GM18502 (cell line): ENCODE results near the gene AQP1.

Experiments
- ATAC-seq: cut with Tn5 transposase; IDR thresholded peaks from one replicate; pipeline ENCODE4 v1.9.1; 2021; ENCODE audit warnings: mild to moderate bottlenecking; ENCODE audit not compliant: unreplicated experiment, poor library complexity

Gene AQP1

DNA sequence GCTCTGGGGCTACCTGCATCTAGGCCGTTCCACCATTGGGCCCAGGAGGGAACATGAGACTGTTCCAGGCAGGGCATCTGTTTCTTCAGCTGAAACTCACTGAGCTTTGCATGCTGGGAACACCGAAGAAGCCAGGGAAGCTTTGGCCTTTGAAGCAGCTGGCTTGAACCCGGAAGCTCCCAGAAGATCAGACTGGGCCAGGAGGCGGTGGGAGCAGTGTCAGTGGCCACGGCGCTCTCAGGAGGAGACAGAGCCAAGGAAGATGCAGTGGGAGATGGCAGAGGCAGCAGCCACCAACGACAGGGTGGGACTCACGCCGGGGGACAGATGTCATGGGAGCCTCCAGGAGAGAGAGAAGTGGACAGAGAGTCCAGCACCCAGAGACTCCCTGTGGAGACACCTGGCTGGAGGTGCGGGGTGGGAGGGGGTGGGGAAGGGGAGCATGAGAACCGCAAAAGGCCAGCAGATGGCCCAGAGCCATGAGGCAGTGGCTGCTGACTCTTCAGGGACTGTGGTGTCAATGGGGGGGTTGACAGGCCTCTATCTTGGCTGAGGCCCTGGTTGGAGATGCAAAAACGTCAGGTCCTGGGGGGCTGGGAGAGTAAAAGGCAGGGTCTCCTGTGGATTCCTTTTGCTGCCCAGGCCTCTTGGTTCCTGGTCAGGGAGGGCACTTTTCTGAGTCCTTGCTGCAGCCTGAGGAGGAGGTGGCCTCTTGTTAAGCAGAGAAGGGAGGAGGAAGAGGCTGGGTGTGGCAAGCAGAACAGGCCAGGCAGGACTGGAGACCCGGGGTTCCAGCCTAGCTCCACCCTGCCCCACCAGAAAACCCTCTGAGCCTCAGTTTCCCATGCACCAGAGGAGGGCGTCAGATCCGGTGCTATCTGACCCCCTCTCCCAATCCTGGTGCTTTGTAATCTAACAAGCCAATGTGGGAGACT lies 6.3 kb upstream of the AQP1 start:
- no peak for ATAC-seq

DNA sequence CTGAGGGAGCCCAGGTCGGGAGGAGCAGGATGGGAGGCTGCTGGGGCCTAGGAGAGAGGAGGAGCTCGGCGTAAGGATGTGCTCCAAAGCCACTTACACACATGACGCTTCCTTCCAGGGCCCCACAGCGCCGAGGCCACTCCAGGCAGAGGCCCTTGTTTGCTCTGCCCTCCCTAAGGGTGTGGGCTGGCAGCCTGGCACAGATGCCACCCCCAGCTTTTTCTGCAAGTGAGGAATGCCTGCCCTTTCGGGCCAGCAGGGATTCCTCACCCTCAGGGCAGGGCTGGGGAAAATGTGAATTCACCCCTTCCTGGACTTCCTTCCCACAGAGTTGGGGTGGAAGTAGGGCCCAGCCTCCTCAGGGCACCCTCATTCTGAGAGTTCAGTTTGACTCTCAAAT lies 5.6 kb upstream of the AQP1 start:
- no peak for ATAC-seq

- ATAC-seq, result no peak
Measured at GRCh38 chr7:30906515-30907240, 5.0 kb upstream of the AQP1 start.

DNA sequence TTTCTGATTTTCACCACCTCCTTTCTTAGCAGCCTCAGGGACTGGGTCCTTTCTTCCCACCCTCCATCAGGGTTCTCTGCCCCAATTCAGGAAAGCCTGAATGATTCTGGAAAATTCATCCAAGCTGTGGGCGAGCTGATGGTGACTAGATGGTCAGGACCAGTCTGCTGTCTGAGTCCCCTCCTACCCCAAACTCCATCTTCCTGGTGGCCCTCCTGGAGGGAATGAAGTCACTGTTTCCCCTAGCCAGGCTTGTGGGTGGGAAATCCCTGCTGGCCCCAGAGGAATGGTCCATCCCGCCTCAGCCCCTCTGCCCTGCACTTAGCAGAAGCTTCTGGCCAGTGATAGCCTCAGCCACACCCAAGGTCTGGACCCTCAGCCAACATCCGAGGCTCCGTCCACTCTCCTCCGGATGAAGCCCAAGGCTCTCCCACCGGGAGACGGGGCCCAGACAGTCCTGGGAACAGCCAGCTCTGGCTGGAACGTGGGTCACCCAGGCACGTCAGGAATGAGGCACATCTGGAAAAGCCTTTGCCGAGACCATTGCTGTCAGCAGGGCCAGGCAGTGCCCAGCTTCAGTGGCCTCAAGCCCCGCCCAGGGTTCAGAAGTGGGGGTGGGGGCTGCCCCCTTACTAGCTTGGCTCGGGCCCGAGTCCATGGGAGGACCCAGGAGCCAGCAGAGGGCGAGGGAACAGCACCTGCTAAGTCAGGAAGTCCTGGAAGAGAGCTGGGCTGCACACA lies 4.0 kb upstream of the AQP1 start:
- ATAC-seq, result no peak

GRCh38 chr7:30908681-30909080 lies 3.0 kb upstream of the AQP1 start:
- no peak for ATAC-seq

- no peak for ATAC-seq
Measured at GRCh38 chr7:30909431-30909830, 2.2 kb upstream of the AQP1 start.

- ATAC-seq, result no peak
Measured at GRCh38 chr7:30910411-30911073, 1.1 kb upstream of the AQP1 start.

- ATAC-seq, result no peak
Measured at GRCh38 chr7:30911133-30911532, 520 bp upstream of the AQP1 start.

DNA sequence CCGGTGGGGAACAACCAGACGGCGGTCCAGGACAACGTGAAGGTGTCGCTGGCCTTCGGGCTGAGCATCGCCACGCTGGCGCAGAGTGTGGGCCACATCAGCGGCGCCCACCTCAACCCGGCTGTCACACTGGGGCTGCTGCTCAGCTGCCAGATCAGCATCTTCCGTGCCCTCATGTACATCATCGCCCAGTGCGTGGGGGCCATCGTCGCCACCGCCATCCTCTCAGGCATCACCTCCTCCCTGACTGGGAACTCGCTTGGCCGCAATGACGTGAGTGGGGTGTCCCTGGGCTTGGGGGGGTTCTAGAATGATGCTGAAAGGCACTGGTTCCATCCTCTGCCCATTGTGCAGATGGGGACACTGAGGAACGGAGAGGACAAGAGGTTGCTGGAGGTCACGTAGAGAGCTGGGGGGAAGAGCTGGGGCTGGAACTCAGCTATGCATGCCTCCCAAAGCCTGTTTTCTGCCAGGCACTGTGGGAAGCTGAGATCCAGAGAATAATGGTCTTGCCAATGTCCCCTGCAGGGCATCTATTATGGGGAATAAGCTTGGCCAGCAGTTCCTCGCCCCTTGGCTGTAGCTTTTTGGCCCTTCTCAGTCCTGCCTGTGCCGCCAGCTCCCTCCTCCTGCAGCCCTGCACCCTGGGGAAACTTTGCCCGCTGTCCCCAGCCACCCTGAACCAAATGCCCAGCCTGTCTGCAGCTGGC lies 523 bp downstream of the AQP1 start:
- ATAC-seq, result no peak

- no peak for ATAC-seq
Measured at GRCh38 chr7:30912731-30912985, 1.0 kb downstream of the AQP1 start.

- ATAC-seq, result no peak
Measured at GRCh38 chr7:30912986-30913811, 1.5 kb downstream of the AQP1 start.

- no peak for ATAC-seq
Measured at GRCh38 chr7:30913821-30914515, 2.3 kb downstream of the AQP1 start.

DNA sequence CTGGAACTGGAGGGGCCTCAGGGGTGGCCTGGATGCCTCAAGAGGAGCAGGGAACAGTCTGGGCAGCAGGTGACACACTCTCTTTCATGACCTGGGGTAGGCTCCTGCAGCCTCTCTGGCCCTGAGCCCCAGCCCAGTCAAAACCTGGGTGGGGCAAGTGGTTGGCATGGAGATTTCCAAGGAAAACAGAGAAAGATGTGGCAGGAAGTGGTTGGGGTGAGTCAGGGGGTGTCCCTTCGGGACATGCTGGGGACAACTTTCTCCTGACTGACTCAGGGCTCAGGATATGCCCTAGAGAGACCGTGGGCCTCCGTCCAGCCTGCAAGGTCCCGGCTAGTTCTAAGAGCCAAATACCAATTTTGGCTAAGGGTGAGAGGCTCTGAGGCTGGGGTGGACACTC lies 2.9 kb downstream of the AQP1 start:
- ATAC-seq, result no peak

GRCh38 chr7:30915005-30915601 lies 3.5 kb downstream of the AQP1 start:
- no peak for ATAC-seq

DNA sequence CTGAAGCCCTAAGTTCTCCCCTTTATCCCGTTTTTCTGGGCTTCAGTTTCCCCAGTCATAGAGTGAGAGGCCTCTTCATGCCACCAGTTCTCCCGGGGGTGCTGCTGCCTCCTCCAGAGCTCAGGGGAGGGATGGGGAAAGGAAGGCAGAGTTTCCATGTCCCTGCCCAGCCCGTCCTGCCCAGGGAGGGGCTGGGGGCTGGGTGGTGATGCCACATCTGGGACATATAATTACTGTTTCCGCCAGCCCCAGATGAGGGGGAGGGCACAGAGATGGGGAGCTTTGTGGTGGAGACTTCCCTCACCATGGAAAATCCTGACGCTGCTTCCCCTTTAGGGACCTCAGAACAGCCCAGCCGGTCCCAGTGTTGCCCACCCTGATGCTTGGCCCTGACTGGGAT lies 4.1 kb downstream of the AQP1 start:
- ATAC-seq, result no peak

DNA sequence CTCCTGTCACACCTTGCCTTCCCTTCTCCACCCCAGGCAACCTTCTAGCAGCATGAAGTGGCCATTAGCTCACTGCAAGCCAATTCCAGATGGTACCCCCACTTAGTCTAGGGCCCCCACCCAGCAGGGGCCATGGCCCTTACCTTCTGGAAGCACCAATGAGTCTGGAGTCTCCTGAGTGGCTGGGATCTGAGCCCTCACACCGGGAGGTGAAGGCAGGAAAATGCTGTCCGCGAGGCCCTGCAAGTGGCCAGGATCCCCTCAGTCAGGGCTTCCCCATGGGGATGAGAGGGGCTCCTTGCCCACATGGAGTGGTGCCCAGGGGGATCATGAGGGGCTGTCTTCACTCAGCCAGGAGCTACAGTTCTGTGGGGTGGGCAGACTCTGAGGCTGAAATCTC lies 4.6 kb downstream of the AQP1 start:
- no peak for ATAC-seq

GRCh38 chr7:30916767-30917166 lies 5.1 kb downstream of the AQP1 start:
- ATAC-seq, result no peak

DNA sequence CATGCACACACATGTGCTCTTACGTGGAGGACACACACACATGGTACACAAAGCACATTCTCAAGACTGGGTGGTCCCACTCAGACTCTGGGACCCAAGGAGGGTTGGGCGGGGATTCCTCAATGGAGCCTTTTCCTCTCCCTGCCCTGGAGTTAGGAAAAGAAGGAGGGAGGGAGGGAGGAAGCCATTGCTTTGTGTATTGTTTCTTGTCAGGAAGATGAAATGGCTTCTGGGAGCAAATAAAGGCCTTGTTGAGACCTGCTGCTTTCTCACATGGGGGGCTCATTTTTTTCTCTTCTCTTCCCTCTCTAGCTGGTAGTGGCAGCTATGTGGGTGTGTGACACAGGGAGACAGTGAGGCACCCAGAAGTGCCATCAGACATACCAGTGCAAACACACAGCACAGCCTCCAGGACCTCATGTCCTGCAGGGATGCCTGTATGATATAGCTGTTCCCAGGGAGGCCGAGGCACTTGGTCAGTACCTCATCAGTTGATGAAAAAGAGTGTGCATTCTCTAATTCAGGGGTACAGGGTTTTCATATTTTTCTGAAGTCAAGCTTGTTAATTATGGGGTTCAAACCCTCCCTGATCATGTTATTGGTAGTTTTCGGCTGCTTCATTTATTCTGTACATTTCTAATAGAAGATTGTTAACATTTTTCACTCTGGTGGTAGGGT lies 5.7 kb downstream of the AQP1 start:
- ATAC-seq, result no peak
